Embryonic facial prominence (tissue), 1 donor: ENCODE results near the gene CCR6.
"Not testable (repeated sequence)": the region's sequence is repeated elsewhere in the genome, so short reads cannot be mapped to it uniquely, and the experiment has no call there.

Experiments
- DNase-seq: peaks from one replicate; pipeline ENCODE4 v3.0.0-alpha.2; 2016; ENCODE audit errors: extremely low spot score

Gene CCR6

GRCh38 chr6:167141667-167142432, 19.0 kb downstream of the CCR6 start:
- DNase-seq: no peak

- no peak for DNase-seq
Observed at GRCh38 chr6:167142433-167142761, 19.5 kb downstream of the CCR6 start.

- no peak for DNase-seq
Observed at GRCh38 chr6:167143041-167143440, 20.1 kb downstream of the CCR6 start.

DNA sequence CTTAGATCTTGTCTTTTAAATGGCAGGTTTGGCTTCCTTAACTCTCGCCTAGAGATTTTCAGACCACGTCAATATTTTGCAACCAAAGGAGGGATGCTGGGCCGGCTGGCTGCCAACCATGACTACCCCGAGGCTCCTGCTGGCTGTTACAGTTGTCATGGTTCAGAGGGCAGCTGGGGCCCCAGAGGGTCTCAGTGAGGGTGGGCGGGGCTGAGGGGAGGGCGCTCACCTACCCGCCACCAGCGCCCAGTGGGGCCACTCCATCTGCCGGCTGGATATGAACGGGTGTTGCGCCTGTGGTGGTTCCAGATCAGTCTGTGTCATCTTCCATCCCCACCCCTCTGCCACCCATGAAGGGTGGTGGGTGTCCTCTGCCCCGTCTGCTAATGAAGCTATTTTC, 22.6 kb downstream of the CCR6 start:
- no peak for DNase-seq

GRCh38 chr6:167146135-167146534, 23.2 kb downstream of the CCR6 start:
- no peak for DNase-seq

GRCh38 chr6:167146977-167147376, 24.1 kb downstream of the CCR6 start:
- DNase-seq: no peak

DNA sequence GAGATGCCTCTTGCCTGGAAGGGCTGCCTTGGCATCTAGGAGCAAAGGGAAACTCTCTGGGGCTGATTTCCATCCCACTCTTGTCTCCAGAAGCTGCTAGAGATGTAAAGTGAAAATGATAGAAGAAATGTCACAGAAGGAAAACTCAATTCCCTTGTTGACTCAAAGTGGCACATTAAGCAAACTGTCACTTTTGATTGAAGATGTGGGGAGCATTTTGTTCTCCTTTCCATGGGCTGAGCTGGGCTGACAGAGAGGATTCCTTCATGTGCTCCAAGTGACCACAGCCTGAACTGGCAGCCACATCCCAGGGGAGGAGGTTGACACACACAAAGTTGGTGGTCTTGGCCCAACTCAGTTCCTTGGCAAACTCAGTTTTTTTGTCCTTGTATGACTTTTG, 25.1 kb downstream of the CCR6 start:
- DNase-seq: no peak

DNA sequence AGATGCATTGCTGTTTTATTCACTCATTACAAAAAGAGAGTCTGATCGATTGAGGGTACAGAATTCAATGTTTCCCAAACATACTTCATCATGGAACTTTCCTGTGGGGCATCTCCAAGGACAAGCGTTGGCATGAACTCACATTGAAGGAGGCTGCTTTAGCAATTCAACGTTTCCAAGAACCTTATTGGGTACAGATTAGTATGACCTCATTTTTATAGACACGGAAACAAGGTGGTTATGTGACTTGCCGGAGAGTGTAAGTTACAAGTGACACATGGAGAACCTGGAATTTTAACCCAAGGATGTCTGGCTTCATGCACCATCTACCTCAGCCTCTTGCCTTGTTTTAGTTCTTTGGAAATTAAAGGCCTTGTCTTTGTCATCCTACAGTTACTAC, 26.1 kb downstream of the CCR6 start:
- no peak for DNase-seq

DNA sequence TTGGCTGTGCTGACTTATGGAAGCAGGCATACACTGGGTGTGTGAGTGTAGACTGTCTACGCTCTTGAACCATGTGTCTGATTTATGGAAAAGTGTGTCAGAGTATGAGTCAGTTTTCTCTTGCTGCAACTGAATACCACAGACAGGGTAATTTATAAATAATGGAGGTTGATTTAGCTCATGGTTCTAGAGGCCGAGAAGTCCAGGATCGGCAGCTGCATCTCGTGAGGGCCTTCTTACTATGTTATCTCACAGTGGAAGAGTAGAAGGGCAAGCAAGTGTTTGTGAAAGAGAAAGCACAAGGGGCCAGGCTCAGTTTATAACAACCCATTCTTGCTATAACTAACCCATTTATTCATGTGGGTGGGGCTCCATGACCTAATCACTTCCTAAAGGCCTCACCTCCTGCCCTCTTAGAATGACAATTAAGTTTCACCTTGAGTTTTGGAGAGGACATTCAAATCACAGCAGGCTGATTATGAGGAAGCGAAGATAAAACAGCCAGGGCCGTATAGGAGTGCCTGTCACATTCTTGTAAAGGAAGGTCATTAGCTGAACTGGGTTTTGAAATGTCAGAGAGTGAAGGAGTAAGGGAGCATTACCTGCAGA, 28.1 kb downstream of the CCR6 start:
- no peak for DNase-seq

DNA sequence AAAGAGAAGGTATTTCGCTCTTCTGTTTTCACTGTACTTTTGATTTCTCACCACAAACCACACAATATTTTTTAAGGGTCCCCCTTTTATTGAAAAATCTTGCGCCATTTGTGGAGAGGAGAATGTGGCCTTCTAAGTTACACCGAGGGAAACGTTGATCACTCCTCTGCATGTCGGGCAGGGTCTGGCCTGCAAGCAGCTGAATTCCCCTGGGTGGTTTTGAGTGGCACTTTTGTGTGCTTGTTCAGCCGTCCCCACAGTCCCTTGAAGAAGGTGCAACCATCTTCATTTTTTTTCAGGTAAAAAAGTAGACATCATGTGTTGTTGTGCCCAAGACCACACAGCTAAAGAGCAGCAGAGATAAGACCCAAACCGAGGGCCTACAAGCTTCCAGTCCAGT, 28.8 kb downstream of the CCR6 start:
- DNase-seq: no peak

DNA sequence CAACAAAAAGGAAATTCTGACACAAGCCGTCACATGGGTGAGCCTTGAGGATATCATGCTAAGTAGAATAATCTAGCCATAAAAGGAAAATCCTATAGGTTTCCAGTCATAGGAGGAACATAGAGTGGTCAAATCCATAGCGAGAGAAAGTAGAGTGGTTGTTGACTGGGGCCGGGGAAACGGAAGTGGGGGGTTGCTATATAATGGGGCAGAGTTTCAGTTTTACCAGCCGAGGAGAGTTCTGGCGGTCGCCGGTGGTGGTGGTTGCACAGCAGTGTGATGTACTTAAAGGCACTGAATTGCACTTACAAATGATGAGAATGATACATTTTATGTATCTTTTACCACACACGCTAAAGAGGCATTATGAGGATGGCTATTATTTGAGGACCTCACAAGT, 30.0 kb downstream of the CCR6 start:
- DNase-seq: no peak

DNA sequence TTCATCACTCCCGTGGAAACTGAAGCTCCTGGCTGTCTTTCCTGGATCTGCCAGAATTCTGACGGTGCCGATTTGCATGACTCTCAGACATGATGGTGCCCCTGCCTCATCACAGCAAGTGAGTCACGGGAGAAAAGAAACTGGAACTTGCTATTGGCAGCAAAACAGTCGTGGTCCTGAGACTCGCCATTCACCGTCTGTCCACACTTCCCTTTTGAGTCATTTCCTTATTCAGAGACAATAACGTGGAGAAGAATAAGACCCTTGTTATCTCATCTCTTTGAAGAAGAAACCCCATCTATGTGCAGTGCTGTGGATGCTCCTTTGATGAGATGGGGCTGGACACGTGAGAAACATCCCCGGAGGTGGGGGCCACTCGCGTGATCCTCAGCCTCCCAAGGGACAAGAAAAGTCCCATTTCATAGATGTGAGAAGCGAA, 30.6 kb downstream of the CCR6 start:
- no peak for DNase-seq

GRCh38 chr6:167154291-167154690, 31.4 kb downstream of the CCR6 start:
- DNase-seq: no peak

- no peak for DNase-seq
Observed at GRCh38 chr6:167154895-167155294, 32.0 kb downstream of the CCR6 start.

DNA sequence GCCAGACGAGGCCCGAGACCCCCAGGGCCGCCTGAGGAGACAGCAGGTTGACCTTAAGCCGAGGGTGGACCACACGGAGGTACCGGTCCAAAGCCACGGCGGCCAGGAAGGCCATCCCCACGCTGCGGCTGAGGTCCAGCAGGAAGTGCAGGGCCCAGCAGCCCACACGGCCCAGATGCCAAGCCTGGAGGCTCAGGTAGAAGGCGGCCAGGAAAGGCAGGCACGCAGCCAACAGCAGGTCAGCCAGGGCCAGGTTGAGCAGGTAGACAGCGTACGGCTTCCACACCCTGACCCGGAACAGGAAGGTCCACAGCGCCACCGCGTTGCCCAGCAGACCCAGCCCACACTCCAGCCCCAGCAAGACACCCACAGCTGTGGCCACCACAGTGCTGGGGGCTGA, 34.5 kb downstream of the CCR6 start:
- DNase-seq: no peak

DNA sequence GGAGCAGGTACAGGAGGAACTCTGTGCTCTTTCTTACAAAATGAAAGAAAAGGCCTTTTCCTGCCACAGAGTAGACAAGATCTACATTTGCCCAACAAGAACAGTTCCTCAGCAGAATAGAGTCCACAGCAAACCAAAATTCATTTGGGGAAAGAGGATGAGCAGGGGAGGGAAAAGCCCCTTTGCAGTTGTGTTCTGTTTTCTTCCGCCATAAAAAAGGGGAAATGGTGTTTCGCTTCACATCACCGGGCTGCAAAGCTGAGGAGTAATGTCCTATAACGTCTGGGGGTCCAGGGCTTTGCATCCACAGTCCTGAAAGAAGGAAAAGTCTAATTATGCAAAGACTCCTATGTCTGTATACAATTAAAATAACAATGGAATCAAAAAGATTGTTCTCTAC, 35.0 kb downstream of the CCR6 start, which contains the start of gene GPR31:
TSS of gene GPR31 (minus strand) at position 118 of the 400 bp plus-strand sequence. CDS start 149 bp downstream, outside the sequence.
- DNase-seq: no peak

GRCh38 chr6:167161851-167162467, 39.1 kb downstream of the CCR6 start:
- DNase-seq: no peak

DNA sequence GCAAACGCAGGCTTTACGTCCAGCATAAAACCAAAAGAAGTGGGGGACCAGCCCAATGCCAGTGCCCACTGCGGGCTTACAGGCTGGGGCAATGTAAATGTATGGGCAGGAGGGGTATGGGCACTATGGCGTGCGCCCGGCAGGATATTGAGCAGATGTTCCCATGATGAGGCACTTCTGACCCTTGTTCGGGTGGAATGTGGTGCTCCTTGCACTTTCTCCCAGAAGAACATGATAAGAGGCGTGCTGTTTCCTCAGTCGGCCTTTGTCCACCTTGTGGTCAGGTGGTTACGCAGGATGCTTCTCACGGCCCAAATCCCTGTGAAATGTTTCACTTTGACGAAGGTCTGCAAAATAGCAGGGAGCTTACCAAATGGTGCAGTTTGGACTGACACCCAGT, 39.7 kb downstream of the CCR6 start:
- DNase-seq: no peak

GRCh38 chr6:167163476-167164011, 40.6 kb downstream of the CCR6 start:
- DNase-seq: no peak

DNA sequence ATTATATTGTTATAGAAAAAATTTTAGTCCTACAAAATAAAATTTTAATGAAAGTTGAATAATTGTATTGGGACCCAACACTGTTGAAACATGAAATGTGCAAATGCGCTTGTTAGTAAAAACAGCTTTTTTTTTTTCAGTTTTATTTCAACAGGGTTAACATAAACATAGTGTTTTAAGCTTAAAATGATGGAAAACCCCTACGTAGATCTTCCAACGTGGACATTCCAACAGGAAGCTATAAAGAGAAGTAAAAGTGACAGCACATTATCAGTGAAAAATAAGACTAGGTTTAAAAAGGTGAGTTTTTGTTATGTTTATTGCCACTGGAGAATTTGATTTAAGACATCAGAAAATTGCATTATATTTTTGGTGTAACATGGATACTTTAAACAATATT, 41.4 kb downstream of the CCR6 start:
- DNase-seq: no peak

DNA sequence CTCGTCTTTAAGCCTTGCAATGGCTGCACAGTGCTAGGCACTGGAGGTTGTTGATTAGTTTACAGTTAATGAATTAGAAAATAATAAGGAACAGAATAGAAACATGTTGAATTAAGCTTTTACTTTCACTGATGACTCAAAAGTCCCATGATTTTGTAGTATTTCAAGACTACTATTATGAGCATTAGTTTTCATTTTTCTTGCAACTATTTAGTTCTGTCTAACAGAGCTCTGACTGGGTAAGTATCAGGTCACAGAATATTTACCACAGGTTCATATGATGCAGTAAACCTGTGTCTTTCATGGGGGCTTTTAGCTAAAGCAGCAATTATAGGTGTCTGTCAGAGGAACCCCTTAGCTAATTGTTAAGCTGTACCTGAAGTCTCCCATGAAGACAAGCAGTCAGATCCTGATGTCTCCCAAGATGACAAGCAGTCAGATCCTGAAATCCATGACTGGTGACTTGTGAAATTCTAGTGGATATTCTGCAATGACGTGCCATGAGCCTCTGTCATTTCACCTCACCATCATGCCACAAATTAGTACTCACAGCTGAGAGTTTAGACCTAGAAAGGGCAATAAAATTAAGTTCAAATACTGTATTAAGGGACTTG, 43.1 kb downstream of the CCR6 start:
- DNase-seq: no peak

- not testable (repeated sequence) for DNase-seq
Observed at GRCh38 chr6:167167699-167168098, 44.8 kb downstream of the CCR6 start.
